ENCODE data around the gene SLC12A5. TPM values are rescaled to one million over a fixed set of nuclear protein-coding genes. Genes with fewer than 3 reads are reported as not detected.
"Not testable (repeated sequence)": the region's sequence is repeated elsewhere in the genome, so short reads cannot be mapped to it uniquely, and the experiment has no call there.

Gene SLC12A5
- total RNA-seq, 1 experiment from 2014 or later: 3.8 TPM

- Histone ChIP-seq H3K4me3 (no peak overlapping the region), H3K4me1 (peaks cover 9% of the 10 kb centered on the region), H3K27me3 (no peaks in the 10 kb centered on the region), H3K36me3 (peaks cover 26% of the 10 kb centered on the region), H3K27ac (no peak overlapping the region), H3K9me3 (replicated peaks) (no peaks in the 10 kb centered on the region)
- DNase-seq: no peak
These were observed 54.6 kb downstream of the SLC12A5 start for GRCh38 chr20:46083531-46084061.

- no peak for DNase-seq
- H3K4me1 ChIP-seq: peaks cover 9% of the 10 kb centered on the region
These were observed 55.8 kb downstream of the SLC12A5 start for GRCh38 chr20:46084805-46085178.

DNA sequence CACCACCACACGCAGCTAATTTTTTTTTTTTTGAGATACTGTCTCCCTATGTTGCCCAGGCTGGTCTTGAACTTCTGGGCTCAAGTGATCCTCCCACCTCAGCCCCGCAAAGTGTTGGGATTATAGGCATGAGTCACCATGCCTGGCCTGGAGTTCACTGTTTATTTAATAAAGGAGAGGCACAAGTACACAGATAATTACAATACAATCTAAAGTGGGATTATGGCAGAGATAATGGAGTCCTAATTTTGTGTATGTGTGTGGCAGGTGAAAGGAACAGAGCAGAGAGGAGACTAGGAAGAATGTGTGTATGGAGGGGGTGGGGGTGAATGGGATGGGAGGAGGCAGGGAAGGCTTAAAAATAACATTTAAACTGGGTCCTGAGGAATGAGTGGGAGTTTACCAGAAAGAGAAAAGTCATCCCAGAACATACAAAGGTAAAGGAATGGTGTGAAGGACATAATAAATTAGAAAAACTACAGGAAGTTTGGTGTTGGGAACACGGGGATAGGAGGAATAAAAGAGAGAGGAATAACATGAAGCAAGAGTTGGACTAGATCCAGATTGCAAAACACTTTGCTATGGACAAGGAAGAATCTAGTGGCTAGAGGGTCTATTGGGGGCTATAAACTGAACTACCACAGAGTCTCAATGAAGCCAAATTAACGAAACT, 56.3 kb downstream of the SLC12A5 start:
- peaks cover 9% of the 10 kb centered on the region; the same call in 1 of the 2 replicates for H3K36me3 ChIP-seq
- H3K27ac ChIP-seq: no peak overlapping the region
- H3K4me3 ChIP-seq: no peak overlapping the region
- DNase-seq: peak in 1 of 2 experiments; percentile 33
- H3K4me1 ChIP-seq: peaks cover 9% of the 10 kb centered on the region
- no peaks in the 10 kb centered on the region for H3K27me3 ChIP-seq
- H3K9me3 ChIP-seq (replicated peaks): no peaks in the 10 kb centered on the region

More at GRCh38 chr20:46084805-46085178, 55.8 kb downstream of the SLC12A5 start:
- H3K36me3 ChIP-seq: peaks cover 14% of the 10 kb centered on the region
- H3K27ac ChIP-seq: no peak overlapping the region
- no peaks in the 10 kb centered on the region for H3K9me3 ChIP-seq (replicated peaks)
- no peak overlapping the region for H3K4me3 ChIP-seq
- no peaks in the 10 kb centered on the region for H3K27me3 ChIP-seq

GRCh38 chr20:46087161-46087560, 58.1 kb downstream of the SLC12A5 start:
- no peak for DNase-seq
- Histone ChIP-seq H3K27ac (no peak overlapping the region), H3K4me1 (peaks cover 9% of the 10 kb centered on the region), H3K27me3 (no peaks in the 10 kb centered on the region), H3K36me3 (peaks cover 3% of the 10 kb centered on the region; the same call in 1 of the 2 replicates), H3K9me3 (replicated peaks) (no peaks in the 10 kb centered on the region), H3K4me3 (no peak overlapping the region)

DNA sequence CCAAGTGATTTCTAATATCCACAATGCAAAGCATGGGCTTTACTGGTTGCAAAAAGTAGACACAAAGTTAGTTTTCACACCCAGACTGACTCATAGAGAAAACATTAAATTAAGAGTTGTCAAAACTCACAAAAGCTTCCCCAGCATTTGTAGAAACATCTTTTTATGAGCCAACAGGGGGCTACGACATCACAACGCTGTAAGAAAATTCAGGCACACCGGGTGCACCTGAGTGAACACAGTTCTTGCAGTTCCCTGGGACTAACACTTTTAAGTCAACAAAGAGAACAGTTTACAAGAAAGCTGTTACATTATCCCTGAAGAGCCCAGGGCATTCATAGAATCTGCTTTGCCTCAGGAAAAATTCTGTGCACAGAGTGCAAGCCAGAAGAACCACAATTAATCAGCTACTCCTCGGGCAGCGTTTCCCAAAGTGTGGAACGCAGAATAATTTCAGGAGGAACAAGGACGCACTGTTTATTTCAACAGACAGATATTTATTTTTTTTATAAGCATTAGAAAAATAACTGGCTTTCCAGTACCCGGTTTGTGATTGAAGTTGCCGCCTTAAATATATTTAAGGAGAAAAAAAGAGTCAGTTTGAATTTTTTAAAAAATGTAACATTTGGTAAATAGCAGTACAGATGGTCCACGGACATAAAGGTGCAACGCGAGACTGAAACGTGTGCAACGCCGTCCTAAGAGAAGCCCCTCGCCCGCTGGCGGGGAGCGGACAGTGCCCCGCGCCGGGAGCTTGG, 59.6 kb downstream of the SLC12A5 start:
- Histone ChIP-seq H3K4me3 (peak overlapping the region; percentile 96), H3K27me3 (no peaks in the 10 kb centered on the region), H3K4me1 (peaks cover 5% of the 10 kb centered on the region), H3K27ac (peak overlapping the region; percentile 93), H3K9me3 (replicated peaks) (no peaks in the 10 kb centered on the region), H3K36me3 (peaks cover 3% of the 10 kb centered on the region; the same call in 1 of the 2 replicates)
- peak in 1 of 2 experiments; percentile 40 for DNase-seq

DNA sequence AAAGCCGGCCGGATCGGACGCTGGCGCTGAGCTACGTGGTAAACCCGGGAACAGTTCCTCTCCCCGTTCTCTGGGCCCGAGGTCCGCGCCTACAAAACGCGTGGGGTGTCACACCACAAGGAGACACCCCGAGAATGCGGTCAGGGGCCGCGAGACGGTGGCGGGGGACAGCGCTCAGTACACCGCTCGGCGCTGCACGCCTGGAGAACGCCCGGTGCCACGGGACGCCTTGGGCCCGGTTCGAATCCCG, 60.1 kb downstream of the SLC12A5 start:
- DNase-seq: no peak
- peak overlapping the region; percentile 93 for H3K27ac ChIP-seq
- peaks cover 5% of the 10 kb centered on the region for H3K4me1 ChIP-seq
- peak overlapping the region; percentile 96 for H3K4me3 ChIP-seq
- H3K9me3 ChIP-seq (replicated peaks): no peaks in the 10 kb centered on the region
- peaks cover 3% of the 10 kb centered on the region; the same call in 1 of the 2 replicates for H3K36me3 ChIP-seq
- H3K27me3 ChIP-seq: no peaks in the 10 kb centered on the region

- Histone ChIP-seq H3K27ac (peak within 1 kb of the TSS; percentile 93), H3K4me3 (peak within 1 kb of the TSS; percentile 96), H3K9me3 (replicated peaks) (no peaks in the 10 kb centered on the region), H3K36me3 (peaks cover 3% of the 10 kb centered on the region; the same call in 1 of the 2 replicates), H3K4me1 (peaks cover 5% of the 10 kb centered on the region), H3K27me3 (no peaks in the 10 kb centered on the region)
- peak; percentile 99 for DNase-seq
These were observed 60.7 kb downstream of the SLC12A5 start, which contains the start of gene NCOA5 for GRCh38 chr20:46089417-46090388. TSS of gene NCOA5 (minus strand) at chr20:46089962. CDS start at chr20:46079424, 10,538 bp downstream.

DNA sequence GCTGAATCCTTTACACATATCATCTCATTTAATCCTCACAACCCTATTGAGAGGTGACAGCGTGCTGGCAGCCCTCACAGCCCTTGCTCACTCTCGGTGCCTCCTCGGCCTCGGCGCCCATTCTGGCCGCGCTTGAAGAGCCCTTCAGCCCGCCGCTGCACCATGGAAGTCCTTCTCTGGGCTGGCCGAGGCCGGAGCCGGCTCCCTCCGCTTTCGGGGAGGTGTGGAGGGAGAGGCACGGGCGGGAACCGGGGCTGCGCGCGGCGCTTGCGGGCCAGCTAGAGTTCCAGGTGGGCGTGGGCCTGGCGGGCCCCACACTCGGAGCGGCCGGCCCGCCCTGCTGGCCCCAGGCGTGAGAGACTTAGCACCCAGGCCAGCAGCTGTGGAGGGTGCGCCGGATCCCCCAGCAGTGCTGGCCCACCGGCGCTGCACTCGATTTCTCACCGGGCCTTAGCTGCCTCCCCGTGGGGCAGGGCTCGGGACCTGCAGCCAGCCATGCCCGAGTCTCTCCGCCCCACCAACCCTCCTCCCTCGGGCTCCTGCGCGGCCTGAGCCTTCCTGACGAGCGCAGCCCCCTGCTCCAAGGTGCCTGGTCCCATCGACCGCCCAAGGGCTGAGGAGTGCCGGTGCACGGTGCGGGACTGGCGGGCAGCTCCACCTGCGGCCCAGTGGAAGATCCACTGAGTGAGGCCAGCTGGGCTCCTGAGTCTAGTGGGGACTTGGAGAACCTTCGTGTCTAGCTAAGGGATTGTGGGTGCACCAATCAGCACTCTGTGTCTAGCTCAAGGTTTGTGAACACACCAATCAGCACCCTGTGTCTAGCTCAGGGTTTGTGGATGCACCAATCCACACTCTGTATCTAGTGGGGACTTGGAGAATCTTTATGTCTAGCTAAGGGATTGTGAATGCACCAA, 62.9 kb downstream of the SLC12A5 start:
- not testable (repeated sequence) for H3K4me1 ChIP-seq; H3K4me3 ChIP-seq; H3K27me3 ChIP-seq; H3K9me3 ChIP-seq (replicated peaks); H3K27ac ChIP-seq; H3K36me3 ChIP-seq; DNase-seq

DNA sequence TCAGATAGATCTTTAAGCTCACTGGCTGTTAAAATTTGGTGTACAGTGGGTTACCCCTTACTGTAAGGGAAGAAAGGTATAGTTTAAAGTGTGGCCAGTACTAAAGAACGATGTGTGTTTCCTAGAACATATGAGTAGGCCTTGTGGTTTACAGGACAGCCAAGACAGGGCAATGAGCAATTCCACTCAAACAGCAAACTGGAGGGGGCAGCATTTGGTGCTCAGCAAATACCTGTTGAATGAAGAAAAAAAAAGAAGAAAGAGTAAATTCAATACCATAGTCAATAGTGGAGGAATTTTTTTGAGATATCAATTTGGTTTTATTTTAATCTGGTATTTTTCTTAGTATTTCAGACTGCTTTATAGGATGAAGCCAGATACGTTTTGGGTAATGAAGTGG, 64.5 kb downstream of the SLC12A5 start:
- no peaks in the 10 kb centered on the region for H3K9me3 ChIP-seq (replicated peaks)
- peaks cover 7% of the 10 kb centered on the region for H3K27me3 ChIP-seq
- H3K36me3 ChIP-seq: no peaks in the 10 kb centered on the region
- H3K4me1 ChIP-seq: no peaks in the 10 kb centered on the region; the same call in 1 of the 2 replicates
- no peak for DNase-seq
- no peak overlapping the region for H3K27ac ChIP-seq
- no peak overlapping the region for H3K4me3 ChIP-seq

GRCh38 chr20:46099491-46100287, 70.7 kb downstream of the SLC12A5 start:
- Histone ChIP-seq H3K4me3 (no peak overlapping the region), H3K36me3 (no peaks in the 10 kb centered on the region), H3K9me3 (replicated peaks) (peaks cover 10% of the 10 kb centered on the region), H3K4me1 (no peaks in the 10 kb centered on the region), H3K27me3 (peaks cover 24% of the 10 kb centered on the region), H3K27ac (no peak overlapping the region)
- DNase-seq: no peak

GRCh38 chr20:46100444-46100843, 71.4 kb downstream of the SLC12A5 start:
- not testable (repeated sequence) for H3K27ac ChIP-seq; DNase-seq; H3K4me3 ChIP-seq; H3K4me1 ChIP-seq; H3K36me3 ChIP-seq; H3K9me3 ChIP-seq (replicated peaks)
- peaks cover 24% of the 10 kb centered on the region for H3K27me3 ChIP-seq

DNA sequence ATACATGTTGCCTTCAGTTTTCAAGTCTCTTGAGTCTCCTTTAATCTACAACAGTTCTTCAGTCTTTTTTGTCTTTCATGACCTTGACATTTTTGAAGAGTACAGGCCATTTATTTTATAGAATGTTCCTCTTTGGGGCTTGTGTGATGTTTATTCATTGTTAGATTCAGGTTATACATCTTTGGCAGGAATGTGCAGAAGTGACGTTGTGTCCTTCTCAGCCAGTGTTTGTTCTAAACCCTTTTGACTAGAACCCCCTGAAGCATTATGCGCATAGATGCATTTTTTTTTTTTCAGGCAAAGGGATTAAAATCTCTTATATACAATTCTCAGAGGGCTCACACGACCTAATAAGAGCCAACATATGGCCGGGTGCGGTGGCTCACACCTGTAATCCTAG, 72.0 kb downstream of the SLC12A5 start:
- Histone ChIP-seq H3K27me3 (peaks cover 24% of the 10 kb centered on the region), H3K4me1 (no peaks in the 10 kb centered on the region), H3K4me3 (no peak overlapping the region), H3K27ac (no peak overlapping the region), H3K36me3 (no peaks in the 10 kb centered on the region), H3K9me3 (replicated peaks) (peaks cover 10% of the 10 kb centered on the region)
- DNase-seq: no peak

GRCh38 chr20:46101957-46102356, 72.9 kb downstream of the SLC12A5 start:
- Histone ChIP-seq H3K27ac (no peak overlapping the region), H3K27me3 (peaks cover 24% of the 10 kb centered on the region), H3K4me1 (no peaks in the 10 kb centered on the region), H3K4me3 (no peak overlapping the region), H3K36me3 (no peaks in the 10 kb centered on the region), H3K9me3 (replicated peaks) (peaks cover 10% of the 10 kb centered on the region)
- no peak for DNase-seq

All from SJCRH30 (cell line).